ENCODE data around the gene UBL7. TPM values are rescaled to one million over a fixed set of nuclear protein-coding genes. Genes with fewer than 3 reads are reported as not detected.

Gene UBL7
- total and polyA plus RNA-seq, 10 of the 15 experiments (the other 5 are each of a cell fraction or from before 2014, with no cell fraction given): 25.9 to 145 (median 90.1) TPM

GRCh38 chr15:74403991-74404563 lies 56.9 kb downstream of the UBL7 start (continued):
- TF ChIP-seq, protein P1, sequence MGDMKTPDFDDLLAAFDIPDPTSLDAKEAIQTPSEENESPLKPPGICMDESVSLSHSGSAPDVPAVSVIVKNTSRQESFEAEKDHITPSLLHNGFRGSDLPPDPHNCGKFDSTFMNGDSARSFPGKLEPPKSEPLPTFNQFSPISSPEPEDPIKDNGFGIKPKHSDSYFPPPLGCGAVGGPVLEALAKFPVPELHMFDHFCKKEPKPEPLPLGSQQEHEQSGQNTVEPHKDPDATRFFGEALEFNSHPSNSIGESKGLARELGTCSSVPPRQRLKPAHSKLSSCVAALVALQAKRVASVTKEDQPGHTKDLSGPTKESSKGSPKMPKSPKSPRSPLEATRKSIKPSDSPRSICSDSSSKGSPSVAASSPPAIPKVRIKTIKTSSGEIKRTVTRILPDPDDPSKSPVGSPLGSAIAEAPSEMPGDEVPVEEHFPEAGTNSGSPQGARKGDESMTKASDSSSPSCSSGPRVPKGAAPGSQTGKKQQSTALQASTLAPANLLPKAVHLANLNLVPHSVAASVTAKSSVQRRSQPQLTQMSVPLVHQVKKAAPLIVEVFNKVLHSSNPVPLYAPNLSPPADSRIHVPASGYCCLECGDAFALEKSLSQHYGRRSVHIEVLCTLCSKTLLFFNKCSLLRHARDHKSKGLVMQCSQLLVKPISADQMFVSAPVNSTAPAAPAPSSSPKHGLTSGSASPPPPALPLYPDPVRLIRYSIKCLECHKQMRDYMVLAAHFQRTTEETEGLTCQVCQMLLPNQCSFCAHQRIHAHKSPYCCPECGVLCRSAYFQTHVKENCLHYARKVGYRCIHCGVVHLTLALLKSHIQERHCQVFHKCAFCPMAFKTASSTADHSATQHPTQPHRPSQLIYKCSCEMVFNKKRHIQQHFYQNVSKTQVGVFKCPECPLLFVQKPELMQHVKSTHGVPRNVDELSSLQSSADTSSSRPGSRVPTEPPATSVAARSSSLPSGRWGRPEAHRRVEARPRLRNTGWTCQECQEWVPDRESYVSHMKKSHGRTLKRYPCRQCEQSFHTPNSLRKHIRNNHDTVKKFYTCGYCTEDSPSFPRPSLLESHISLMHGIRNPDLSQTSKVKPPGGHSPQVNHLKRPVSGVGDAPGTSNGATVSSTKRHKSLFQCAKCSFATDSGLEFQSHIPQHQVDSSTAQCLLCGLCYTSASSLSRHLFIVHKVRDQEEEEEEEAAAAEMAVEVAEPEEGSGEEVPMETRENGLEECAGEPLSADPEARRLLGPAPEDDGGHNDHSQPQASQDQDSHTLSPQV (IDR thresholded peaks at IDR 0.05): no peak
- TF ChIP-seq RFX5 (IDR thresholded peaks at IDR 0.05; ENCODE audit: low read depth, low read length): no peak
- no peak for TF ChIP-seq SMAD5 (IDR thresholded peaks at IDR 0.05; ENCODE audit: low read depth)
- no peak for TF ChIP-seq FOXK2 (IDR thresholded peaks at IDR 0.05)
- peak; percentile 95 for TF ChIP-seq EED (IDR thresholded peaks at IDR 0.05; ENCODE audit: low read depth)
- no peak for TF ChIP-seq RBBP5 (conservative IDR thresholded peaks at IDR 0.05)
- TF ChIP-seq SREBF2 (IDR thresholded peaks at IDR 0.05; ENCODE audit: low read length): no peak
- no peak for TF ChIP-seq ZBED1 (IDR thresholded peaks at IDR 0.05; ENCODE audit: borderline replicate concordance)
- TF ChIP-seq TAF1 (IDR thresholded peaks at IDR 0.05; ENCODE audit: borderline replicate concordance, low read depth, low read length): no peak
- TF ChIP-seq CBFB (IDR thresholded peaks at IDR 0.05; ENCODE audit: low read depth): no peak
- TF ChIP-seq, protein P2, sequence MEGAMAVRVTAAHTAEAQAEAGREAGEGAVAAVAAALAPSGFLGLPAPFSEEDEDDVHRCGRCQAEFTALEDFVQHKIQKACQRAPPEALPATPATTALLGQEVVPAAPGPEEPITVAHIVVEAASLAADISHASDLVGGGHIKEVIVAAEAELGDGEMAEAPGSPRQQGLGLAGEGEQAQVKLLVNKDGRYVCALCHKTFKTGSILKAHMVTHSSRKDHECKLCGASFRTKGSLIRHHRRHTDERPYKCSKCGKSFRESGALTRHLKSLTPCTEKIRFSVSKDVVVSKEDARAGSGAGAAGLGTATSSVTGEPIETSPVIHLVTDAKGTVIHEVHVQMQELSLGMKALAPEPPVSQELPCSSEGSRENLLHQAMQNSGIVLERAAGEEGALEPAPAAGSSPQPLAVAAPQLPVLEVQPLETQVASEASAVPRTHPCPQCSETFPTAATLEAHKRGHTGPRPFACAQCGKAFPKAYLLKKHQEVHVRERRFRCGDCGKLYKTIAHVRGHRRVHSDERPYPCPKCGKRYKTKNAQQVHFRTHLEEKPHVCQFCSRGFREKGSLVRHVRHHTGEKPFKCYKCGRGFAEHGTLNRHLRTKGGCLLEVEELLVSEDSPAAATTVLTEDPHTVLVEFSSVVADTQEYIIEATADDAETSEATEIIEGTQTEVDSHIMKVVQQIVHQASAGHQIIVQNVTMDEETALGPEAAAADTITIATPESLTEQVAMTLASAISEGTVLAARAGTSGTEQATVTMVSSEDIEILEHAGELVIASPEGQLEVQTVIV (IDR thresholded peaks at IDR 0.05; ENCODE audit: borderline replicate concordance, partially characterized antibody): no peak
- TF ChIP-seq CUX1 (IDR thresholded peaks at IDR 0.05; ENCODE audit: insufficient replicate concordance, low read depth, low read length): peak; percentile 92
- TF ChIP-seq EZH2 (IDR thresholded peaks at IDR 0.05; ENCODE audit: borderline replicate concordance, control insufficient read depth, low read depth, low read length): no peak
- peak; percentile 71; the same call in 1 of the 2 replicates for TF ChIP-seq SPI1 (IDR thresholded peaks at IDR 0.05; ENCODE audit: borderline replicate concordance, insufficient read depth, low read depth, low read length)
- no peak for TF ChIP-seq ESRRA (IDR thresholded peaks at IDR 0.05; ENCODE audit: low read length)
- TF ChIP-seq ZNF207 (IDR thresholded peaks at IDR 0.05; ENCODE audit: borderline replicate concordance): no peak
- peak; percentile 34; the same call in 1 of the 2 replicates for TF ChIP-seq YY1 (IDR thresholded peaks at IDR 0.05; ENCODE audit: low read depth, low read length)
- TF ChIP-seq KAT2A (conservative IDR thresholded peaks at IDR 0.05; ENCODE audit: control insufficient read depth, low read depth, low read length): no peak
- no peak for TF ChIP-seq SIX5 (IDR thresholded peaks at IDR 0.05; ENCODE audit: low read depth, low read length, severe bottlenecking)
- TF ChIP-seq RUNX3 (IDR thresholded peaks at IDR 0.05; ENCODE audit: low read length): no peak

Data from GM12878 (cell line).